HFF-Myc (cell line): ENCODE data around the gene TIAM1.

Experiments
- DNase-seq: peaks from one replicate; pipeline ENCODE4 v3.0.0-alpha.2; 2011; ENCODE audit warnings: low read depth; ENCODE audit errors: extremely low read depth
- H3K4me3 ChIP-seq: replicated peaks from 2 replicates; pipeline ENCODE4 v1.5.1; 2011; ENCODE audit warnings: low read depth, mild to moderate bottlenecking, control low read depth, low read length
- CTCF ChIP-seq: IDR thresholded peaks from 2 replicates; pipeline ENCODE4 v1.5.1; 2012; ENCODE audit warnings: mild to moderate bottlenecking, low read depth, low read length, control low read depth; ENCODE audit errors: missing control alignments

The TIAM1 gene

GRCh38 chr21:31376301-31376700, 32.2 kb upstream of the TIAM1 start:
- TF ChIP-seq CTCF: no peak
- no peak for DNase-seq
- no peak overlapping the region for H3K4me3 ChIP-seq

- TF ChIP-seq CTCF: no peak
- no peak for DNase-seq
Observed at GRCh38 chr21:31374395-31374794, 30.3 kb upstream of the TIAM1 start.

GRCh38 chr21:31372471-31372765, 28.4 kb upstream of the TIAM1 start:
- no peak for TF ChIP-seq CTCF
- no peak overlapping the region for H3K4me3 ChIP-seq
- no peak for DNase-seq

More at GRCh38 chr21:31374395-31374794, 30.3 kb upstream of the TIAM1 start:
- no peak overlapping the region for H3K4me3 ChIP-seq

- no peak for DNase-seq
- no peak for TF ChIP-seq CTCF
- H3K4me3 ChIP-seq: no peak overlapping the region
Observed at GRCh38 chr21:31371715-31372470, 27.8 kb upstream of the TIAM1 start.

GRCh38 chr21:31370893-31371544, 27.0 kb upstream of the TIAM1 start:
- H3K4me3 ChIP-seq: no peak overlapping the region
- TF ChIP-seq CTCF: no peak
- no peak for DNase-seq

- no peak for TF ChIP-seq CTCF
- DNase-seq: no peak
- H3K4me3 ChIP-seq: no peak overlapping the region
Observed at GRCh38 chr21:31370281-31370892, 26.3 kb upstream of the TIAM1 start.
